Endometrial microvascular endothelial cells (primary cell): ENCODE results near the gene OR1N1. TPM values are rescaled to one million over a fixed set of nuclear protein-coding genes. Genes with fewer than 3 reads are reported as not detected.

Experiments
- in situ Hi-C: cut with HindIII; loops from 2 replicates; pipeline ENCODE4 v1.10.0; 2017; ENCODE audit warnings: low sequenced_read_pairs, low pct_unique_long_range_greater_than_20kb; ENCODE audit errors: inconsistent ontology term
- total RNA-seq: library from RNA; depleted of rRNA; stranded (reverse); fragments of >200 nt; gene quantifications from one replicate; pipeline ENCODE4 v1.2.3, GENCODE V29; 2015; ENCODE audit errors: inconsistent ontology term

The OR1N1 gene
- total RNA-seq, 1 donor from 2014 or later = not detected

- in situ Hi-C loops = no loop called here
Observed at GRCh38 chr9:122477826-122478225, 49.3 kb downstream of the OR1N1 start, which contains the start of gene OR1J1. Gene OR1J1, minus strand, starts transcription at chr9:122477926. Its CDS starts 0 bp downstream, at chr9:122477926.

DNA sequence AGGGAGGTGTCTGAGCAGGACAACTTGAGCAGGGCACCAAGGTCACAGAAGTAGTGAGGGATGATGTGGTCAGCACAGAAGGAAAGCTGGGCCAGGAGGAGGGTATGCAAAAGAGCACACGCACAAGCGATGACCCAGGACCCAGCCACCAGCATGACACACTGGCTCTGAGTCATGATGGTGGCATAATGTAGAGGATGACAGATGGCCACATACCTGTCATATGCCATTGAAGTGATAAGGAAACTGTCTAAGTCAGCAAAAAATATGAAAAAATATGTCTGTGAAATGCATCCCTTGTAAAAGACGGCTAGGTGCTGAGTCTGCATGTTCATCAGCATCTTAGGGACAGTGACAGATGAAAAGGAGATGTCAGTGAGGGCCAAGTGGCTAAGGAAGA is 49.7 kb downstream of the OR1N1 start:
- in situ Hi-C loops = no loop called here

Other genes with a start within 250 kb of the OR1N1 start
- gene PTGS1, start 156.3 kb downstream of the OR1N1 start, total RNA-seq = 1.0 TPM
- not detected for gene OR1J1, start 49.4 kb downstream of the OR1N1 start, total RNA-seq
- not detected for gene OR1J2, start 16.5 kb downstream of the OR1N1 start, total RNA-seq
- gene OR1J4, start 8.2 kb downstream of the OR1N1 start, total RNA-seq = not detected
- not detected for gene OR1N2, start 25.8 kb upstream of the OR1N1 start, total RNA-seq
- gene OR1L8, start 56.1 kb upstream of the OR1N1 start, total RNA-seq = not detected
- gene OR1Q1, start 87.4 kb upstream of the OR1N1 start, total RNA-seq = not detected
- gene OR1B1, start 130.3 kb upstream of the OR1N1 start, total RNA-seq = not detected
- not detected for gene OR1L1, start 134.4 kb upstream of the OR1N1 start, total RNA-seq
- gene OR1L3, start 147.8 kb upstream of the OR1N1 start, total RNA-seq = not detected
- gene OR1L4, start 196.7 kb upstream of the OR1N1 start, total RNA-seq = not detected
- not detected for gene OR1L6, start 215.0 kb upstream of the OR1N1 start, total RNA-seq